Naive thymus-derived CD8-positive, alpha-beta T cell (primary cell): ENCODE results near the gene RFTN2. TPM values are rescaled to one million over a fixed set of nuclear protein-coding genes. Genes with fewer than 3 reads are reported as not detected.
A peak's percentile ranks its signal among the peaks of the same experiment; 100 is the strongest.
"Not testable (repeated sequence)": the region's sequence is repeated elsewhere in the genome, so short reads cannot be mapped to it uniquely, and the experiment has no call there.

ENCODE experiments used
- ATAC-seq, 2 donors: fragments of 150-1000 bp; cut with Tn5 transposase in 1 of 2; sonication (Bioruptor Pico), chemical (Tn5 transposase) in 1 of 2; 1 replicate in 1 of 2; 2 replicates in 1 of 2; pipeline ENCODE4 v1.10.0; 2021; ENCODE audit warnings: mild to moderate bottlenecking in 2 of 2, moderate library complexity in 2 of 2
- POLR2A ChIA-PET: fragments of 350-600 bp; sonication (Branson Sonifier 250); formaldehyde crosslinking; loops from one replicate; lab custom pipeline; 2021; ENCODE audit warnings: antibody characterized with exemption; lab: Charles Lee
- DNase-seq, 10 donors: peaks; one replicate each; pipeline versions ENCODE4 v3.0.0 to v3.0.0-alpha.2; 2020 to 2022
- H3K27ac Mint-ChIP-seq, 10 donors: one replicate each; pipeline ENCODE4 v1.8.0; 2020 to 2022; ENCODE audit warnings: mild to moderate bottlenecking in 10 of 10, mixed read lengths in 10 of 10, moderate library complexity in 4 of 10, inconsistent platforms in 1 of 10
- H3K27me3 Mint-ChIP-seq, 5 donors: one replicate each; pipeline ENCODE4 v1.8.0; 2021 to 2022; ENCODE audit warnings: mixed read lengths in 5 of 5
- H3K36me3 Mint-ChIP-seq, 3 donors: one replicate each; pipeline ENCODE4 v1.8.0; 2020 to 2022; ENCODE audit warnings: mixed read lengths in 3 of 3, mild to moderate bottlenecking in 2 of 3, inconsistent platforms in 1 of 3
- H3K4me1 Mint-ChIP-seq, 4 donors: one replicate each; pipeline ENCODE4 v1.8.0; 2021 to 2022; ENCODE audit warnings: mixed read lengths in 4 of 4
- H3K4me3 Mint-ChIP-seq, 10 donors: one replicate each; pipeline ENCODE4 v1.8.0; 2020 to 2022; ENCODE audit warnings: mild to moderate bottlenecking in 10 of 10, mixed read lengths in 10 of 10, moderate library complexity in 6 of 10, inconsistent platforms in 1 of 10
- H3K9me3 Mint-ChIP-seq, 9 donors: one replicate each; pipeline ENCODE4 v1.8.0; 2020 to 2022; ENCODE audit warnings: mixed read lengths in 9 of 9, mild to moderate bottlenecking in 3 of 9, inconsistent platforms in 1 of 9, moderate library complexity in 1 of 9
- polyA plus RNA-seq, 3 donors: library from polyadenylated mRNA; unstranded; fragments of 300-500 nt; fragmentation: Illumina TruSeq; gene quantifications; one replicate each; pipeline ENCODE4 v1.2.3, GENCODE V29; 2021
- total RNA-seq, 8 experiments: library from RNA in 2 of 8; stranded (reverse) in 2 of 8; gene quantifications; one replicate each; pipeline ENCODE4 v1.2.3 and lab custom pipeline; 2021 to 2026

Gene RFTN2
- total and polyA plus RNA-seq, 5 experiments from 2014 or later, result 0.13 to 0.47 (median 0.22) TPM; not detected in 2

- ATAC-seq (no peak), DNase-seq (no peak)
- peaks cover 0 to 31% (median 2%) of the 10 kb centered on the region in 3 donors for H3K36me3 Mint-ChIP-seq
- H3K4me3 Mint-ChIP-seq, result no peak overlapping the region
- peak overlapping the region in 2 of 10 donors; percentile 49 to 53 for H3K27ac Mint-ChIP-seq
- H3K4me1 Mint-ChIP-seq, result peaks cover 7 to 15% (median 10%) of the 10 kb centered on the region in 4 donors
- H3K9me3 Mint-ChIP-seq, result no peaks in the 10 kb centered on the region
- H3K27me3 Mint-ChIP-seq, result no peaks in the 10 kb centered on the region
- POLR2A ChIA-PET, result no interaction called here
These were observed 115.2 kb downstream of the RFTN2 start for GRCh38 chr2:197560146-197560665.

- H3K36me3 Mint-ChIP-seq, result peaks cover 0 to 30% (median 2%) of the 10 kb centered on the region in 3 donors
- H3K27me3 Mint-ChIP-seq, result no peaks in the 10 kb centered on the region
- peaks cover 7 to 13% (median 10%) of the 10 kb centered on the region in 4 donors for H3K4me1 Mint-ChIP-seq
- peak overlapping the region in 4 of 10 donors; percentile 10 to 81 (median 32) for H3K27ac Mint-ChIP-seq
- POLR2A ChIA-PET, result no interaction called here
- ATAC-seq (no peak), DNase-seq (no peak)
- H3K4me3 Mint-ChIP-seq, result no peak overlapping the region
- H3K9me3 Mint-ChIP-seq, result no peaks in the 10 kb centered on the region
These were observed 115.7 kb downstream of the RFTN2 start for GRCh38 chr2:197559681-197560080.

DNA sequence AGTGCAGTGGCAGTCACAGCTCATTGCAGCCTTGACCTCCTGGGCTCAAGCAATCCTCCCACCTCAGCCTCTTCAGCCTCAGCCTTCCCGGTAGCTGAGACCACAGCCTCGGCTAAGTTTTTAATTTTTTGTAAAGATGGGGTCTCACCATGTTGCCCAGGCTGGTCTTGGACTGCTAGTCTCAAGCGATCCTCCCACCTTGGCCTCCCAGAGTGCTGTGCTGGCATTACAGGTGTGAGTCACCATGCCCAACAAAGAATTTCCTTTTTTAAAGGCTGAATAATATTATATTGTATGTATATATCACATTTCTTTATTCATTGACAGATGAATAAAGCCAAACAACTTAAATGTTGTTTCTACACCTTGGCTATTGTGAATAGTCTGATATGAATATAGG, 117.0 kb downstream of the RFTN2 start:
- Mint-ChIP-seq H3K27me3 (no peaks in the 10 kb centered on the region), H3K4me1 (peaks cover 4 to 10% (median 6%) of the 10 kb centered on the region in 4 donors), H3K36me3 (peaks cover 0 to 33% (median 4%) of the 10 kb centered on the region in 3 donors), H3K4me3 (no peak overlapping the region), H3K27ac (peak overlapping the region in 2 of 10 donors; percentile 15 to 20), H3K9me3 (no peaks in the 10 kb centered on the region)
- ATAC-seq, result no peak
- no peak for DNase-seq
- POLR2A ChIA-PET, result no interaction called here

- POLR2A ChIA-PET, result interaction anchor here (0.5 kb wide), 1 partner anchor 246 kb away, joined by 3 read pairs; no protein-coding TSS in a partner anchor
- no peak for DNase-seq
These were observed 118.9 kb downstream of the RFTN2 start for GRCh38 chr2:197556456-197556855.

GRCh38 chr2:197555467-197555866, 119.9 kb downstream of the RFTN2 start:
- no peak for ATAC-seq
- Mint-ChIP-seq H3K9me3 (no peaks in the 10 kb centered on the region), H3K27me3 (no peaks in the 10 kb centered on the region), H3K4me1 (peaks cover 4 to 8% (median 6%) of the 10 kb centered on the region in 4 donors), H3K27ac (peak overlapping the region in 7 of 10 donors; percentile 22 to 79 (median 69)), H3K4me3 (no peak overlapping the region), H3K36me3 (peaks cover 0 to 50% (median 12%) of the 10 kb centered on the region in 3 donors)
- POLR2A ChIA-PET, result no interaction called here
- DNase-seq, result no peak

More at GRCh38 chr2:197556456-197556855, 118.9 kb downstream of the RFTN2 start:
- peaks cover 0 to 47% (median 12%) of the 10 kb centered on the region in 3 donors for H3K36me3 Mint-ChIP-seq
- ATAC-seq, result no peak
- peaks cover 4 to 8% (median 6%) of the 10 kb centered on the region in 4 donors for H3K4me1 Mint-ChIP-seq
- H3K27ac Mint-ChIP-seq, result peak overlapping the region; percentile 10 to 83 (median 72)
- no peaks in the 10 kb centered on the region for H3K9me3 Mint-ChIP-seq
- H3K27me3 Mint-ChIP-seq, result no peaks in the 10 kb centered on the region
- no peak overlapping the region for H3K4me3 Mint-ChIP-seq

- H3K9me3 Mint-ChIP-seq, H3K4me1 Mint-ChIP-seq, DNase-seq, POLR2A ChIA-PET, H3K27me3 Mint-ChIP-seq, ATAC-seq, H3K4me3 Mint-ChIP-seq: not testable (repeated sequence)
- Mint-ChIP-seq H3K36me3 (peaks cover 0 to 76% (median 15%) of the 10 kb centered on the region in 3 donors), H3K27ac (peak overlapping the region in 1 of 10 donors; percentile 9)
These were observed 124.1 kb downstream of the RFTN2 start for GRCh38 chr2:197551260-197551659.

- H3K27me3 Mint-ChIP-seq, result no peaks in the 10 kb centered on the region
- H3K4me3 Mint-ChIP-seq, result no peak overlapping the region
- no peaks in the 10 kb centered on the region for H3K9me3 Mint-ChIP-seq
- DNase-seq (no peak), ATAC-seq (no peak)
- H3K36me3 Mint-ChIP-seq, result peaks cover 0 to 83% (median 16%) of the 10 kb centered on the region in 3 donors
- POLR2A ChIA-PET, result interaction anchor here (0.6 kb wide), 1 partner anchor 9 kb away, joined by 3 read pairs; no protein-coding TSS in a partner anchor
- H3K4me1 Mint-ChIP-seq, result peaks cover 3 to 8% (median 6%) of the 10 kb centered on the region in 4 donors
- peak overlapping the region in 2 of 10 donors; percentile 64 to 65 for H3K27ac Mint-ChIP-seq
These were observed 126.8 kb downstream of the RFTN2 start for GRCh38 chr2:197548582-197548981.

DNA sequence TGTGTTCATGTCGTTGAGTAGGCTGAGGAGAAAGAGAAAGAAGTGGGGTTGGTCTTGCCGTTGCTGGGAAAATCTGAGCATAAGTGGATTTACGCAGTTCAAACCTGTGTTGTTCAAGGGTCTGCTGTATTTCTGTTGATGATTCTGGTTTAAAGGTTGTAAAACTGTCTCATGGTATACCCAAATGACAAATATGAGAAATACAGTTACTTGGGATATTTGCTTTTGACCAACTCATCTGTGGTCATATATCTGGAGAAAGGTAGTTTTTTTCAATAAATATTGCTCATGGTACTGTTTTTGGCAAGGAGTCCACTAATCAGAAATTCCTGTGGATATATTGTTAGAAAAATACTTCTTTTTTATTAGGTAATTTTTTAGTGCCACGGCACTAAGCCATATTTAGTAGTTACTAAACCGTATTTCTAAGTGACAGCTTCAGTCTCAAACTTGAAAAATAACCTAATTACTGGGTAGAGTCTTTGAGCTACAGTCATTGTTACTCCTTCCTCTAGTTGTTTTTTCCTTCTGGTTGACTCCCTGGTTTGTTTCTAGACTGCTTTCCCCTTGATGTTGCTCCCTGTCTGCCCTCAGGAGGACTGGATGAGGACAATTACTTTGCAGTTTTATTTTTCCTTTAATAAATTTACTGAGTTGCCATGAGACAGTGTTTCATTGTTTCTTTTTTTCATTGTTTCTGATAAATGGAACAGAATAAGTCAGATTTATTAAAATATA, 128.1 kb downstream of the RFTN2 start:
- no peak overlapping the region for H3K4me3 Mint-ChIP-seq
- H3K27me3 Mint-ChIP-seq, result no peaks in the 10 kb centered on the region
- no peak for ATAC-seq
- H3K36me3 Mint-ChIP-seq, result peaks cover 0 to 83% (median 7%) of the 10 kb centered on the region in 3 donors
- DNase-seq, result no peak
- H3K9me3 Mint-ChIP-seq, result no peaks in the 10 kb centered on the region
- peak overlapping the region in 8 of 10 donors; percentile 16 to 84 (median 49) for H3K27ac Mint-ChIP-seq
- peaks cover 3 to 8% (median 6%) of the 10 kb centered on the region in 4 donors for H3K4me1 Mint-ChIP-seq
- POLR2A ChIA-PET, result interaction anchor here (0.5 kb wide), 1 partner anchor 748 kb away, joined by 5 read pairs; no protein-coding TSS in a partner anchor

- H3K4me3 Mint-ChIP-seq, result no peak overlapping the region
- peaks cover 8 to 86% (median 20%) of the 10 kb centered on the region in 3 donors for H3K36me3 Mint-ChIP-seq
- H3K27ac Mint-ChIP-seq, result peak overlapping the region in 1 of 10 donors; percentile 59
- no peak for ATAC-seq
- DNase-seq, result no peak
- POLR2A ChIA-PET, result no interaction called here
- H3K4me1 Mint-ChIP-seq, result peaks cover 11 to 27% (median 21%) of the 10 kb centered on the region in 4 donors
- no peaks in the 10 kb centered on the region for H3K27me3 Mint-ChIP-seq
- no peaks in the 10 kb centered on the region for H3K9me3 Mint-ChIP-seq
These were observed 132.2 kb downstream of the RFTN2 start for GRCh38 chr2:197543206-197543605.

GRCh38 chr2:197539734-197540133, 135.7 kb downstream of the RFTN2 start:
- Mint-ChIP-seq H3K27me3 (no peaks in the 10 kb centered on the region), H3K27ac (peak overlapping the region in 8 of 10 donors; percentile 5 to 67 (median 39)), H3K4me1 (peaks cover 12 to 43% (median 31%) of the 10 kb centered on the region in 4 donors), H3K36me3 (peaks cover 8 to 92% (median 27%) of the 10 kb centered on the region in 3 donors), H3K4me3 (no peak overlapping the region), H3K9me3 (no peaks in the 10 kb centered on the region)
- no peak for DNase-seq
- POLR2A ChIA-PET, result interaction anchor here (0.6 kb wide), 1 partner anchor 9 kb away, joined by 3 read pairs; no protein-coding TSS in a partner anchor
- ATAC-seq, result no peak

DNA sequence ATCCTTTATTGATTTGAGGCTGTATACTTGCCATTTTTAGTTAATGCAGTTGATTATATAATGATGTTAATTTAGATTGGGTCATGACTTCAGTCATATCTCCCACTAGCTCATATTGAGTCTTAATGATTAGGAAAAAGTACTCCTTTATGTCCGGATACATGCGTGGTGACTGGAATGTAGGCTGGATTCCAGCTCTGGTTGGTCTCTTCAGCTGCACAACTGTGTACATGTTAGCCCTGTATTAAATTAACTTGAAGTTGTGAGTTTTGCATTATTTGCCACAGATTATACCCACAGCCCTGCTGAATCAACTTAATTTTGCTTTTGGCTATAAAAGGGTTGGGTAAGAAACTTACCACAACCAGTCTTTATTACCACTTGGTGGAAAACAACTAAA, 137.0 kb downstream of the RFTN2 start:
- Mint-ChIP-seq H3K9me3 (no peaks in the 10 kb centered on the region), H3K4me1 (peaks cover 18 to 55% (median 43%) of the 10 kb centered on the region in 4 donors), H3K27ac (peak overlapping the region in 6 of 10 donors; percentile 13 to 72 (median 44)), H3K36me3 (peaks cover 8 to 86% (median 25%) of the 10 kb centered on the region in 3 donors), H3K4me3 (no peak overlapping the region), H3K27me3 (no peaks in the 10 kb centered on the region)
- ATAC-seq (no peak), DNase-seq (no peak)
- POLR2A ChIA-PET, result no interaction called here
